ENCODE measurements around the gene TOM1. TPM values are rescaled to one million over a fixed set of nuclear protein-coding genes. Genes with fewer than 3 reads are reported as not detected.

Gene TOM1
- polyA plus RNA-seq, 2 of the 4 experiments (the other 2 are of a cell fraction), result 14.5 to 16.6 TPM

- CTCF ChIA-PET, result no interaction called here
- TF ChIP-seq TP53 (CRISPR knock-in tag; IDR thresholded peaks at IDR 0.05) (no peak), TFCP2L1 (CRISPR knock-in tag; IDR thresholded peaks at IDR 0.05) (no peak), BCL3 (IDR thresholded peaks at IDR 0.05) (no peak), HOXB13 (CRISPR knock-in tag; IDR thresholded peaks at IDR 0.05; ENCODE audit: low read depth) (no peak), POLR2A (IDR thresholded peaks at IDR 0.05; ENCODE audit: low read length) (no peak), NFE2L2 (conservative IDR thresholded peaks at IDR 0.05; ENCODE audit: low read length) (no peak), USF2 (IDR thresholded peaks at IDR 0.05) (no peak), FOSL2 (IDR thresholded peaks at IDR 0.05) (no peak), FOSL2 (CRISPR knock-in tag; IDR thresholded peaks at IDR 0.05) (no peak), NR3C1 (IDR thresholded peaks at IDR 0.05) (no peak), ZC3H11A (IDR thresholded peaks at IDR 0.05) (no peak)
- TF ChIP-seq, protein P1, sequence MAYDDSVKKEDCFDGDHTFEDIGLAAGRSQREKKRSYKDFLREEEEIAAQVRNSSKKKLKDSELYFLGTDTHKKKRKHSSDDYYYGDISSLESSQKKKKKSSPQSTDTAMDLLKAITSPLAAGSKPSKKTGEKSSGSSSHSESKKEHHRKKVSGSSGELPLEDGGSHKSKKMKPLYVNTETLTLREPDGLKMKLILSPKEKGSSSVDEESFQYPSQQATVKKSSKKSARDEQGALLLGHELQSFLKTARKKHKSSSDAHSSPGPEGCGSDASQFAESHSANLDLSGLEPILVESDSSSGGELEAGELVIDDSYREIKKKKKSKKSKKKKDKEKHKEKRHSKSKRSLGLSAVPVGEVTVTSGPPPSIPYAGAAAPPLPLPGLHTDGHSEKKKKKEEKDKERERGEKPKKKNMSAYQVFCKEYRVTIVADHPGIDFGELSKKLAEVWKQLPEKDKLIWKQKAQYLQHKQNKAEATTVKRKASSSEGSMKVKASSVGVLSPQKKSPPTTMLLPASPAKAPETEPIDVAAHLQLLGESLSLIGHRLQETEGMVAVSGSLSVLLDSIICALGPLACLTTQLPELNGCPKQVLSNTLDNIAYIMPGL (CRISPR knock-in tag; IDR thresholded peaks at IDR 0.05; ENCODE audit: borderline replicate concordance), result no peak
- Histone ChIP-seq H3K27ac (no peak overlapping the region), H3K4me1 (peaks cover 21% of the 10 kb centered on the region), H3K4me2 (no peak overlapping the region), H3K9me3 (no peaks in the 10 kb centered on the region), H3K4me3 (no peak overlapping the region)
- ATAC-seq, result no peak
- no peak for FAIRE-seq
- POLR2A ChIA-PET, result no interaction called here
- DNase-seq (ENCODE audit: low read depth in 1 of 2, low spot score in 1 of 2), result no peak
- 93% methylated on average over 7 of the region's 7 CpGs for WGBS (ENCODE audit: missing lambda C conversion rate)
These were observed 8.2 kb downstream of the TOM1 start for GRCh38 chr22:35307892-35308291.

- no peak overlapping the region for H3K4me2 ChIP-seq
- H3K4me1 ChIP-seq, result peaks cover 25% of the 10 kb centered on the region
- no peak overlapping the region for H3K27ac ChIP-seq
- 90% methylated on average over 6 of the region's 6 CpGs for WGBS (ENCODE audit: missing lambda C conversion rate)
- FAIRE-seq, result no peak
- no peak for DNase-seq (ENCODE audit: low read depth in 1 of 2, low spot score in 1 of 2)
- TF ChIP-seq, protein P1 (CRISPR knock-in tag; IDR thresholded peaks at IDR 0.05; ENCODE audit: borderline replicate concordance), result no peak
- TF ChIP-seq, protein P2, sequence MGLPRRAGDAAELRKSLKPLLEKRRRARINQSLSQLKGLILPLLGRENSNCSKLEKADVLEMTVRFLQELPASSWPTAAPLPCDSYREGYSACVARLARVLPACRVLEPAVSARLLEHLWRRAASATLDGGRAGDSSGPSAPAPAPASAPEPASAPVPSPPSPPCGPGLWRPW (IDR thresholded peaks at IDR 0.05), result no peak
- TF ChIP-seq FOSL2 (IDR thresholded peaks at IDR 0.05) (no peak), FOSL2 (CRISPR knock-in tag; IDR thresholded peaks at IDR 0.05) (no peak)
- ChIA-PET POLR2A (no interaction called here), CTCF (no interaction called here)
- H3K4me3 ChIP-seq, result no peak overlapping the region
- H3K9me3 ChIP-seq, result no peaks in the 10 kb centered on the region
- ATAC-seq, result no peak
These were observed 8.9 kb downstream of the TOM1 start for GRCh38 chr22:35308480-35309021.

GRCh38 chr22:35310556-35311550 lies 11.2 kb downstream of the TOM1 start:
- no peak for DNase-seq (ENCODE audit: low read depth in 1 of 2, low spot score in 1 of 2)
- POLR2A ChIA-PET, result no interaction called here
- no peak for TF ChIP-seq HOXB13 (CRISPR knock-in tag; IDR thresholded peaks at IDR 0.05; ENCODE audit: low read depth)
- no peak for TF ChIP-seq TFCP2L1 (CRISPR knock-in tag; IDR thresholded peaks at IDR 0.05)
- no peak for TF ChIP-seq RARB (CRISPR knock-in tag; IDR thresholded peaks at IDR 0.05)
- TF ChIP-seq ZFP36 (IDR thresholded peaks at IDR 0.05; ENCODE audit: borderline replicate concordance, partially characterized antibody), result no peak
- TF ChIP-seq REST (IDR thresholded peaks at IDR 0.05), result no peak
- TF ChIP-seq RCOR1 (IDR thresholded peaks at IDR 0.05; ENCODE audit: low read depth, low read length), result no peak
- TF ChIP-seq ELK1 (IDR thresholded peaks at IDR 0.05; ENCODE audit: low read depth, low read length), result no peak
- no peak for TF ChIP-seq HDAC2 (IDR thresholded peaks at IDR 0.05)
- no peak for TF ChIP-seq FOXS1 (CRISPR knock-in tag; IDR thresholded peaks at IDR 0.05)

More at GRCh38 chr22:35310556-35311550, 11.2 kb downstream of the TOM1 start:
- no peak overlapping the region for H3K4me3 ChIP-seq
- peak in 1 of 2 experiments; percentile 41; a peak in 2 of 6 replicates for ATAC-seq
- peak overlapping the region in 1 of 2 experiments; percentile 50; a peak in 1 of 6 replicates for H3K27ac ChIP-seq
- CTCF ChIA-PET, result interaction anchor here (0.8 kb wide), 1 partner anchor 20 kb away, joined by 5 read pairs; no protein-coding TSS in a partner anchor
- FAIRE-seq, result no peak
- H3K4me2 ChIP-seq, result 0 out of 3 replicates have a peak overlapping the region, but pooled peaks have one; percentile 1
- H3K9me3 ChIP-seq, result no peaks in the 10 kb centered on the region
- 83% methylated on average over 17 of the region's 18 CpGs for WGBS (ENCODE audit: missing lambda C conversion rate)
- peaks cover 37% of the 10 kb centered on the region for H3K4me1 ChIP-seq
